Stimulated activated CD4-positive, alpha-beta T cell treated with anti-CD3 and anti-CD28 coated beads, Interleukin-1b, Interleukin-23, amount 100 ng/mL, for 48 hours (primary cell): ENCODE measurements around the gene AQP10.
"Not testable (repeated sequence)": the region's sequence is repeated elsewhere in the genome, so short reads cannot be mapped to it uniquely, and the experiment has no call there.

Experiments
- DNase-seq: peaks from one replicate; pipeline ENCODE4 v3.0.0-alpha.2; 2020

AQP10 gene

DNA sequence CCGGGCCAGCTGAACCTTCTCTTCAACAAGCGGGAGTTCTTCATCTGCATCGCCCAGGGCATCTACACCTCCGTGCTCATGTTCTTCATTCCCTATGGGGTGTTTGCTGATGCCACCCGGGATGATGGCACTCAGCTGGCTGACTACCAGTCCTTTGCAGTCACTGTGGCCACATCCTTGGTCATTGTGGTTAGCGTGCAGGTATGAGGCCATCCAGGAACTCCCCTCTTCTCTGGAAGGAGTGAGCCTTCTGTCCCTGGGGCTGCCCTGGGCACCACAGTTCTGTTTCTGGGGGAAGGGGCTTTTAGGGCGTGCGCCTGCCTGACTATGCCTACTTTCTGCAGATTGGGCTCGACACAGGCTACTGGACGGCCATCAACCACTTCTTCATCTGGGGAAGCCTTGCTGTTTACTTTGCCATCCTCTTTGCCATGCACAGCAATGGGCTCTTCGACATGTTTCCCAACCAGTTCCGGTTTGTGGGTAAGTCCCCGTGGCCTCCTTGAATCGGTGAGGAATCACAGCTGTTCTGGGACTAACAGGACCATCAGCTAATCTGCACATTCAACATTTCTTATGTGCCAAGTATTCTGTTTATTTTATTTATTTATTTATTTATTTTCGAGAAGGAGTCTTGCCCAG, 25.5 kb downstream of the AQP10 start:
- no peak for DNase-seq

DNA sequence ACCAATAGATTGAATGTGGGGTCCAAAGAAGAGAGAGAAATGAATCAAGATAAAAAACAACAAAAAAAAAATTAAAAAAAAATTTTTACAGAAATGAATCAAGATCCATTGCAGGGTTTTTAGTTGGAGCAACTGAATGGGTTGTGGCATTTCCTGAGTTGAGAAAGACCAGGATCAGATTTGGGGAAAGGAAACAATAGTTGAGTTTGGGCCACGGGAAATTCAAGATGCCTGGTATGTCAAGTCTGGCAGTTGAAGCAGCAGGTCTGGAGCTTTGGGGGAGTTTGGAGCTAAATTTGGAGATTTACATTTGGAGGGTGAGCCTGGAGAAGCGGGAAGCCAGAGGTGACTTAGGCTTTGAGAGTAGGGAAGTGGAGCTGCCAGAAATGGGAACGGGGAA, 27.1 kb downstream of the AQP10 start:
- DNase-seq, result no peak

DNA sequence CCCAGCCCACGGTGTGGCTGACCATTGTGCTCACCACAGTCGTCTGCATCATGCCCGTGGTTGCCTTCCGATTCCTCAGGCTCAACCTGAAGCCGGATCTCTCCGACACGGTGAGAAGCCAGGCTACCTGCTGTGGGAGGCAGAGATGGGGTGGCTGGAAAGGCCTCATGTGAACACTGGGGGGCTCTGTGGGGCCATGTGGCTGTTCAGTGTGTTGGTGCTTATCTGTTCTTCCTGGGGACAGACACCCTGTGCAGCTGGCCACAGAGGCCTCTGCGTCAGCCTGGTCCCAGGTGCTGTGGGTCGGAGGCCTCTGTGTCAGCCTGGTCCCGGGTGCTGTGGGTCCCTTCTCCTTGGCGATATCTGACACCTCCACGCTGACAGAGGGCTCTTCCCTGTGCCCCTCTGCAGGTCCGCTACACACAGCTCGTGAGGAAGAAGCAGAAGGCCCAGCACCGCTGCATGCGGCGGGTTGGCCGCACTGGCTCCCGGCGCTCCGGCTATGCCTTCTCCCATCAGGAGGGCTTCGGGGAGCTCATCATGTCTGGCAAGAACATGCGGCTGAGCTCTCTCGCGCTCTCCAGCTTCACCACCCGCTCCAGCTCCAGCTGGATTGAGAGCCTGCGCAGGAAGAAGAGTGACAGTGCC, 27.7 kb downstream of the AQP10 start:
- DNase-seq, result no peak

DNA sequence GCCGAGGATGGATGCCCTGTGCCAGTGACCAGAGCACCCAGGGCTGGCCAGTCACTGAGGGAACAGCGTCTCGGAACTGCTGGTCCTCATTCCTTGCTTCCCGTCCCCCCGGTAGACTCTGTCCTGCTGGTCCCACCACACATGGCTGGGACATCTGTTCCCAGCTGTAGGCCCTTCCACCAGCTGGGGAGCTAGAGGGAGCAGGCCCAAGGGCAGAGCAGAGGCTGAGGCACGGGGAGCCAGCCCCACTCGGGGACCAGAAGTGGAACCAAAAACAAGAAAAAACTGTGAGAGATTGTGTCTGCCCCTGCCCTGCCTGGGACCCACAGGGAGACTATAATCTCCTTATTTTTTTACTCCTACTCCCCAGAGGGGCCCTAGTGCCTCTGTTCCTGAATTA, 28.2 kb downstream of the AQP10 start:
- DNase-seq, result no peak

GRCh38 chr1:154350383-154350782, 29.5 kb downstream of the AQP10 start:
- DNase-seq, result no peak

DNA sequence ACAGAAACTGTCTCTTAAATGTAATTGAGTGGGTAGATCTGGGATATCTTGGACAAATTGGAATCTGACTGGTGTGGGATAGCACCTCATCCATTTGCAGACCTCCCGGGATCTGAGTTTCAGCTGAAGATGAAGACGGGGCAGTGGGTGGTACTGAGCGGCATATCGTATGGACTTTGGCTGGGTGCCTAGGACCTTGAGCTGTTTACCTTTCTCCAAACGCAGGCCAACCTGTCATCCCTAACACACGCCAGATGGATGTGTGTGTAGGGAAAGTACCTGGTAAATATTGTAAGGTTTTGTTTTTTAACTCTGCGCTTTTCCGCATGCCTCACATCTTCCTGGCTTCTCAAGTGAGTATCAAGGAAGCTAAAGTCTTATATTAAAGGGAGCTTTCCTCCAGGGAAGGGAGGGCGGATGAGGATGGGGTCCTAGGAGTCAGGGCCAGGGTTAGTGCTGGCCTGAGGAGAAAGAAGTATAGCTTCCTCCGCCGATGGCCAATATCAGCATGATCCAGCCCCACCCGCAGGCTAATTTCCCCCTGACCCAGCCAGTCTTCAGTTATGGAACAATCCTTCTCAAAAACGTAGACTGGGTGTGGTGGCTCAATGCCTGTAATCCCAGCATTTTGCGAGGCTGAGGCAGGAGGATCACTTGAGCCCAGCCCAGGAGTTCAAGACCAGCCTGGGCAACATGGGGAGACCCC, 30.6 kb downstream of the AQP10 start:
- no peak for DNase-seq

DNA sequence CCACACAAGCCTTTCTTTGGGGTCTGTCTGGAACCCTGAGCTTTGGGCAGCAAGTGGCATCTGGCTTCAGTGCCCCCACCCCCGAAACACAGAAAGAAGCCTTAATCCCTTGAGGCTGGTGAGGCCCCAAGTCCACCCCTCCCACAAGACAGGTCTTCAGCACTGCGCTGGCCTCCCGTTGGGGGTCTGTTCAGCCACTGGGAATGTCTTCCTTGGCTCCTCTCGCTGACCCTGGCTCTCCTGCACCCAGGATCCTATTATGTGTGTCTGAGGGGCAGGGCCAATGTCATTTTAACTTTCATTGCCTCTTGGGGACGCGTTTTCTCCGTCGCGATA, 31.3 kb downstream of the AQP10 start:
- no peak for DNase-seq

DNA sequence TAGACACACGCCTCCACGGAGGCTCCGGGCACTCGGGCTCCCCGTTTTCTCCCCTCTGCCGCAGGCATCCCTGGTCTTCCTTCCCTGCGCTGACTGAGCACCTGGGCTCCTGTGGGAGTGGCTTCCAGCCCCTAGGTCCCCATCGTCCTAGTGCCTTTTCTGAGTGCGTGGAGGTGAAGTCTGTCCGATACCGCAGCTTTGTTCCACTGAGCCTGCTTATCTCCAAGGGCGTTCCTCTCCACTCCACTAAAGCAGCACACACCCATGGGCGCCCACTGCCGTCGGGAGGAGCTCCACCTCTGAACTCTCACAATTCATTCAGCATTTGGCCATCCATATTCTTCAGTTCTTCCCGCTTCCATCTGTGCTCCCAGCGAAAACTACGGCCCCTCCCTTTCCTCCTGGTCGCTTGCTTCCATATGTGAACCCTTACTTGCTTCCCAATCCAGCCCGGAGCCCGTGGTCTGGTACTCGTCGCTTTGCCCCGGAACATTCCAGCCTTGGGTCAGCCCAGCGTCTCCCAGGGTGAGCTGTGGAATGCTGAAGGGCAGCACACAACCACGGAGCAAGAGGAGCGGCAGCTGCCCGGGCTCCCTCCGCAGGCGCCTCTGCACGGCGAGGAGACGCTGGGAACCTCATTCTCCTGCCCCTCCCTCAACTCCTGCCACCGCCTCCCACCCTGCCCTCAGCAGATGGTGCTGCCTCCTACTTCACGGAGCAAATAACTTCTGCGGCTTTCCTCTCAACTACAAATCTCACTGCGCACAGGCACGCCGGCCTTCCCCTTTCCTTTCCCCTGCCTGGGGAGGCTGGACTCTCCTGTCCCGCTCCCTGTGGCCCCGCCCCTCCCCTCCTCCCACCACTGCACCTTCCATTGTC, 31.9 kb downstream of the AQP10 start:
- peak; percentile 54 for DNase-seq

- DNase-seq, result peak; percentile 43
These were observed 32.6 kb downstream of the AQP10 start for GRCh38 chr1:154353460-154353904.

DNA sequence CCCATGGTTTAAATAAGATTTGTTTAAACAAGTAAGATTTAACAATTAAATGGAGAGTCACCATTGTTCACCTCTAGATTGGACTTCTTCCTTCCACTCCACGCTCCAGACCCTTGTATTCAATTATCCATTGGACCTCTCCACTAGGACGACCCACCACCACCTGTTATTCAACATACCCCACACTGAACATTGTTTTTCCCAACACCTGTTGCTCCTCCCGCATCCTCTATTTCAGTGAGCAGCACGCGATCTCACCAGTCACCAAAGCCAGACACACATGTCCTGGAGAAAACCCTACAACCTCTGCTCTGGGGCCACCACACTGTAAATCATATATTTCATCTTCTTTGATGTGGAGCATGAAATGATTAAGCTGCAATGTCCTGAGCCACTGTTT, 33.1 kb downstream of the AQP10 start:
- no peak for DNase-seq

DNA sequence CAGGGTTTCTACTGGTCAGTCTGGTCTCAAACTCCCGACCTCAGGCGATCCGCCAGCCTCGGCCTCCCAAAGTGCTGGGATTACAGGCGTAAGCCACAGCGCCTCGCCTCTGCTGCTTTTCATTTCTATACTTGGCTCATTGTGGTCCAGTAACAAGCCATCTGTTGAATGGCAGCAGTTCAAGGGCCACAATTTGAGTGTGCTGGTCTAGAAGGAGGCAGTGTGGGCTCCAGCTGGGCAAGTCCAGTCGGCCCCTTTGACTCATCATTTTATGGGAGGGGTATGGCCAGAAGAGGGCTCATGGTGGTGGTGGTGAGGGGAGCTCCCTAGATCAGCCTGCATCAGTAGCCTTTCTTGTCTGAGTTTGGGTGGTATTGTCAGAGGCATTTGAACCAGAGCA, 37.6 kb downstream of the AQP10 start:
- no peak for DNase-seq

DNA sequence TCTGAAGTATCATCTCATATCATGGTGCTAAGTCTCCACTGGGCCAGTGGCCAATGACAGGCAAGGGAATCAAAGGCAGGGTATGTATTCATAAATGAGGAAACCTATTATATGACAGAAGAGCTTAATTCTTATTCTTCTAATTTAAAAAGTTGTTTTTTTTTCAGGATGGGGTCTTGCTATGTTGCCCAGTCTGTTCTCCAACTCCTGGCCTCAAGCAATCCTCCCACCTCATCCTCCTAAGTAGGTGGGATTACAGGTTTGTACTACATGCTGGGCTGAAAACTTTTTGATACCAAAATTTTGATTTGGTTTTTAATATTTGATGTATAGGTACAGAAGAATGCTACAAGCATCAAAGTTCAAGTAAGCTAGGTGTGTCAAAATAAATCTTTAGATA, 39.4 kb downstream of the AQP10 start:
- no peak for DNase-seq

- DNase-seq, result not testable (repeated sequence)
These were observed 40.0 kb downstream of the AQP10 start for GRCh38 chr1:154360881-154361280.

- DNase-seq, result no peak
These were observed 40.5 kb downstream of the AQP10 start for GRCh38 chr1:154361357-154361756.

GRCh38 chr1:154371436-154371835, 50.5 kb downstream of the AQP10 start:
- no peak for DNase-seq

DNA sequence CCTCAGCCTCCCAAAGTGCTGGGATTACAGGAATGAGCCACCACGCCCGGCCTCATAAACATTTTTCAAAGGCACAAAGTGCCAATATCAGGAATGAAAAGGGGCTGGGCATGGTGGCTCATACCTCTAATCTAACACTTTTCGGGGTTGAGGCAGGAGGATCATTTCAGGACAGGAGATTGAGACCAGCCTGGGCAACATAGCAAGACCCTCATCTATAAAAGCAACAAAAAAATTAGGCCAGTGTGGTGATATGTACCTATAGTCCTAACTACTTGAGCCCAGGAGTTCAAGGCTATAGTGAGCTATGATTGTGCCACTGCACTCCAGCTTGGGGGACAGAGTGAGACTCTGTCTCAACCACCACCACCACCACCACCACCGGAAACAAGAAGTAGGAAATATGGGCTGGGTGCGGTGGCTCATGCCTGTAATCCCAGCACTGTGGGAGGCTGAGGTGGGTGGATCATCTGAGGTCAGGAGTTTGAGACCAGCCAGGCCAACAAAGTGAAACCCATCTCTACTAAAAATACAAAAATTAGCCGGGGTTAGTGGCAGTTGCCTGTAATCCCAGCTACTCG, 53.0 kb downstream of the AQP10 start:
- DNase-seq, result peak; percentile 38
